OCI-LY1 (cell line): Measurements from ENCODE around the gene C17orf67.

Experiments used
- EZH2 ChIP-seq: fragments of 200-600 bp; sonication (generic), shearing (Covaris generic); IDR thresholded peaks from 2 replicates; pipeline ENCODE4 v1.8.0; 2017; ENCODE audit warnings: borderline replicate concordance, mixed run types, mild to moderate bottlenecking, antibody characterized with exemption, low read length, moderate library complexity, mixed read lengths
- TF ChIP-seq, protein P1 (sequence below): fragments of 200-600 bp; sonication (generic), shearing (Covaris generic); IDR thresholded peaks from 2 replicates; pipeline ENCODE4 v1.5.1; 2017; ENCODE audit warnings: mild to moderate bottlenecking, antibody characterized with exemption, low read length, moderate library complexity, mixed read lengths

DNA sequence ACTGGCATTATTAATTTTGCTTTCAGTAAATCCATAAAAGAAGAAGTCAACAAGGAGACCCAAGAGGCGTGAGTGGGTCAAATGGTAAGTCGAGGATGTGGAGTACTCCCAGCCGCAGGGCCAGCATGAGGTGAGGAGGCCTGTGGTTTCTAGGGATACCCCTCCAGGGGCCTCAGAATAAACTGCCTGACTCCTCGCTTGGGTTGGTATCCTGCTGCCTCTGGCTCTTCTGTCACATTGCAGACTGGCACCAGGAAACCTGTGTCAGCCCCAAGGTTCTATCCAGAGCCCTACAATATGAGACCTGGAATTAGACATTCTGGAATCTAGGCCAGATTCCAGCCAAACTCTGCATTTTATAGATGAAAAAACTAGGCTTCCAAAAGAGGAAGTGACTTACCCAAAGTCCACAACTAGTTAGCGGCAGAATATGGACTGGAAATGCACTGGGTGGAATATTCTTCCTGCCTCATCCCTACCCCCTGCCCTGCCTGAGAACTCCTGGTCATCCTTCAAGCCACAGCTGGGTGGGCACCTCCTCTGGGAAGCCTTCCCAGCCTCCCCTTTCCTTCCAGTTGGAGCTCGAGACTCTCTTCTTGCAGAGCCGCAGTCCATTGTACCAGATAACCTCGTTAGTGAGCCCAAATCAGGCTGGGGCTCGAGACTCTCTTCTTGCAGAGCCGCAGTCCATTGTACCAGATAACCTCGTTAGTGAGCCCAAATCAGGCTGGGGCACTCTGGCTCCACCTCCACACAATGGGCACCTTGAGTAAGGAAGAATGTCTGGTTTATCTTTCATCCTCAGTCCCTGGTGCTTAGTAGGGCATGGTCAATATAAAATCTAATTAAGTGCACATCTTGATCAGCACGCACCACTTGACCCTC is 22.6 kb downstream of the C17orf67 start:
- TF ChIP-seq, protein P1, sequence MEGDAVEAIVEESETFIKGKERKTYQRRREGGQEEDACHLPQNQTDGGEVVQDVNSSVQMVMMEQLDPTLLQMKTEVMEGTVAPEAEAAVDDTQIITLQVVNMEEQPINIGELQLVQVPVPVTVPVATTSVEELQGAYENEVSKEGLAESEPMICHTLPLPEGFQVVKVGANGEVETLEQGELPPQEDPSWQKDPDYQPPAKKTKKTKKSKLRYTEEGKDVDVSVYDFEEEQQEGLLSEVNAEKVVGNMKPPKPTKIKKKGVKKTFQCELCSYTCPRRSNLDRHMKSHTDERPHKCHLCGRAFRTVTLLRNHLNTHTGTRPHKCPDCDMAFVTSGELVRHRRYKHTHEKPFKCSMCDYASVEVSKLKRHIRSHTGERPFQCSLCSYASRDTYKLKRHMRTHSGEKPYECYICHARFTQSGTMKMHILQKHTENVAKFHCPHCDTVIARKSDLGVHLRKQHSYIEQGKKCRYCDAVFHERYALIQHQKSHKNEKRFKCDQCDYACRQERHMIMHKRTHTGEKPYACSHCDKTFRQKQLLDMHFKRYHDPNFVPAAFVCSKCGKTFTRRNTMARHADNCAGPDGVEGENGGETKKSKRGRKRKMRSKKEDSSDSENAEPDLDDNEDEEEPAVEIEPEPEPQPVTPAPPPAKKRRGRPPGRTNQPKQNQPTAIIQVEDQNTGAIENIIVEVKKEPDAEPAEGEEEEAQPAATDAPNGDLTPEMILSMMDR = no peak
- TF ChIP-seq EZH2 = no peak
